Omental fat pad (tissue), 4 donors: ENCODE results near the gene LRRC75B. TPM values are rescaled to one million over a fixed set of nuclear protein-coding genes. Genes with fewer than 3 reads are reported as not detected.
A peak's percentile ranks its signal among the peaks of the same experiment; 100 is the strongest.
"Not testable (repeated sequence)": the region's sequence is repeated elsewhere in the genome, so short reads cannot be mapped to it uniquely, and the experiment has no call there.

ENCODE experiments used
- ATAC-seq: fragments of 150-250 bp; one replicate; pipeline ENCODE4 v1.9.1; 2016; ENCODE audit warnings: mild to moderate bottlenecking, moderate library complexity; ENCODE audit not compliant: low FRiP score
- DNase-seq: peaks from one replicate; pipeline ENCODE4 v3.0.0-alpha.2; 2019; ENCODE audit warnings: low spot score
- total RNA-seq, 4 donors: library from RNA; depleted of rRNA; stranded (reverse); fragments of >200 nt; gene quantifications; one replicate each; pipeline ENCODE4 v1.1.0, GENCODE V29; 2016
- TF ChIP-seq, protein P1 (sequence below), 3 donors: fragments of 450-650 bp; IDR thresholded peaks; one replicate each; pipeline ENCODE4 v1.5.1; 2016 to 2017; ENCODE audit warnings: antibody characterized with exemption in 3 of 3, mild to moderate bottlenecking in 3 of 3, moderate library complexity in 2 of 3

The LRRC75B gene, protein sequence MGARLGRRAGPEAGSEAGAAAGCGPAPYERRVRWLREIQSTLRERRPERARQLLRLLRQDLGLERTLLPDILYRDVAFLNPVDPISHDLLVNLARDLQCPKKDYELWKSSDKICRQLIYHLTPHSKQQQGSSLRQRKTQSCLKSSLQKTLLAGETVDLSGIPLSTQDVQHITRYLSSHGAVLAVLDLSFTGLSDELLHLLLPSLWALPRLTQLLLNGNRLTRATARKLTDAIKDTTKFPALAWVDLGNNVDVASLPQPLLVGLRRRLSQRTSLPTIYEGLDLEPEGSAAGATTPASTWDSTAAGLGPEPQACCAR
- 1 to 10 TPM; 4.1 to 7.0 (median 5.7) TPM for total RNA-seq

DNA sequence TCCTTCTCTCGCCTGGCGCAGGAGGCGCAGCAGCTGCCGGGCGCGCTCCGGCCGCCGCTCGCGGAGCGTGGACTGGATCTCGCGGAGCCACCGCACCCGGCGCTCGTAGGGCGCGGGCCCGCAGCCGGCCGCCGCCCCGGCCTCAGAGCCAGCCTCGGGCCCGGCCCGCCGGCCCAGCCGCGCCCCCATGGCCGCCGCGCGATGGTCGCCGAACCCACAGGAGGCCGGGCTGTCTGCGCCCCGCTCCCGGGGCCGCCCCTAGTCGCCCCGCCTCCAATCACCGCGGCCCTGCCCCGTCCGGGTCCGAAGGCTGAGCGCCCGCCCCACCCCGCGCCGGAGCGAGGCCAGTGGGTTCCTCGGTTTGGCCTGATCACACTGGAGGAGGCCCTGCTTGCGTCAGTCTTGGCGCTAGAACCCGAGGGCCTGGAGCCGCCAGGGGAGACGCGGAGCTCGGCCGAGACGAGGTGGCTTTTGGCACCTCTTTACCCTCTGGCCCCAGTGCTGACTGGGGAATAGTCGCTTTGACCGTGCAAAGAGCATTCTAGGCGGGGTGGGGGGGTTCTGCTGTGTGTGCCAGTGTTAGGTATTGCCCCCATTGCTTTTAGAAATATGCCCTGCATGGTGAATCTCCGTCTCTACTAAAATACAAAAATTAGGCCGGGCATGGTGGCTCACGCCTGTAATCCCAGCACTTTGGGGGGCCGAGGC lies at the start of gene LRRC75B:
Gene LRRC75B, minus strand, starts transcription at position 223 of the 708 bp plus-strand sequence. Its CDS starts 34 bp downstream, at position 189.
- DNase-seq, result peak; percentile 43
- TF ChIP-seq, protein P1, sequence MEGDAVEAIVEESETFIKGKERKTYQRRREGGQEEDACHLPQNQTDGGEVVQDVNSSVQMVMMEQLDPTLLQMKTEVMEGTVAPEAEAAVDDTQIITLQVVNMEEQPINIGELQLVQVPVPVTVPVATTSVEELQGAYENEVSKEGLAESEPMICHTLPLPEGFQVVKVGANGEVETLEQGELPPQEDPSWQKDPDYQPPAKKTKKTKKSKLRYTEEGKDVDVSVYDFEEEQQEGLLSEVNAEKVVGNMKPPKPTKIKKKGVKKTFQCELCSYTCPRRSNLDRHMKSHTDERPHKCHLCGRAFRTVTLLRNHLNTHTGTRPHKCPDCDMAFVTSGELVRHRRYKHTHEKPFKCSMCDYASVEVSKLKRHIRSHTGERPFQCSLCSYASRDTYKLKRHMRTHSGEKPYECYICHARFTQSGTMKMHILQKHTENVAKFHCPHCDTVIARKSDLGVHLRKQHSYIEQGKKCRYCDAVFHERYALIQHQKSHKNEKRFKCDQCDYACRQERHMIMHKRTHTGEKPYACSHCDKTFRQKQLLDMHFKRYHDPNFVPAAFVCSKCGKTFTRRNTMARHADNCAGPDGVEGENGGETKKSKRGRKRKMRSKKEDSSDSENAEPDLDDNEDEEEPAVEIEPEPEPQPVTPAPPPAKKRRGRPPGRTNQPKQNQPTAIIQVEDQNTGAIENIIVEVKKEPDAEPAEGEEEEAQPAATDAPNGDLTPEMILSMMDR (IDR thresholded peaks at IDR 0.05), result no peak
- ATAC-seq, result peak; percentile 89

DNA sequence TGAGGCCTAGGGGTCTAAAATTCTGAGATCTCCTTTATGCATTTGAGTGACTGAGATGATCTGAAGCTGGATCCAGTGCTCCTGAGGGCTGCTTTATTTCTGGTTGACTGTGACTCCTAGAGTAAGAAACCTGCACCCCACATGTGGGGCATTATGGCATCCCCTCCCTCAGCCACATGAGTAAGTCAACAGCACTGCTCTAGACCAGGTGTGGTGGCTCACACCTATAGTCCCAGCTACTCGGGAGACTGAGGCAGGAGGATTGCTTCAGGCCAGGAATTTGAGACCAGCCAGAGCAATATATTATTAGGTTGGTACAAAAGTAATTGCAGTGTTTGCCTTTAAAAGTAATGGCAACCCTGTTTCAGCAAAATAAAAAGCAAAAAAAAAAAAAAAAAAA lies 49.4 kb upstream of the LRRC75B start:
- ATAC-seq, result not testable (repeated sequence)

DNA sequence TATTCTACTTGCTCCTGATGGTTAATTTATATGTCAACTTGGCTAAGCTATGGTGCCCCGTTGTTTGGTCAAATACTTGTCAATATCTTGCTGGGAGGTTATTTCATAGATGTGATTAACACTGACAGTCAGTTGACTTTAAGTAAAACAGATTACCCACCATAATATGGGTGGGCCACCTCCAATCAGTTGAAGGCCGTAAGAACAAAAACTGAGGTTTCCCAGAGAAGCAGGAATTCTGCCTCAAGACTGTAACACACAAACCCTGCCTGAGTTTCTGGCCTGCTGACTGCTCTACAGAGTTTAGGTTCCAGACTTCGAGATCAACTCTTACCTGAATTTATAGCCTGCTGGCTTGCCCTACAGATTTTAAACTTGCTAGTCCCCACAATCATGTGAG lies 43.6 kb upstream of the LRRC75B start:
- ATAC-seq, DNase-seq: not testable (repeated sequence)

More for the DNA sequence above, 49.4 kb upstream of the LRRC75B start:
- DNase-seq, result not testable (repeated sequence)

DNA sequence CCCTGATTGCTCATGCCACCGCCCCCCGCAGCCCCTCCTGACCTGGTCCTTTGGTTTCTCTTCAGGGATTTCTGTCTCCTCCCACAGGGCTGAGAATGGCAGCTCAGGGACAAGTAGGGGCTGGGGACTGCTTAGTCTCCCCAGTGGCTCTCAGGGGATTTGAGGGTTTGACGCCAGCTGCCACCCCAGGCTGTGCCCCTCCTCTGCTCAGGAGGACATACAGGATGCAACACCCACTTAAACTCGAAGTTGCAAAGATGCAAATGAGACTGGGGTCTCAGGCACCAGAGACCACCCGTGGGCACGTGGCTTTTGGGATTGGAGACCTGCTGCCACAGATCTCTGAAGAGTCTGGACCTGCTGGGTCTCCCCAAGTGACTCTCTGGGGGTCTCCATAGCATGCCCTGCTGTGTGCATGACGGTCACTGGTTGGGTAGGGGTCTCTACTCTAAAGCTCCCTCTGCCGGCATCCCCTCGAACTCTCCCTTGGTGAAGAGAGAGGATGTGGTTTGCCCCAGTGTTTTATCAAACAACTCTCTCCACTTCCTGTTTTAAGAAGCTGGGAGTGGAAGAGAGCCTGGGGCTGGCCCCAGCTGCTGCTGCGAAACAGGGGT lies 42.0 kb upstream of the LRRC75B start:
- not testable (repeated sequence) for ATAC-seq, DNase-seq

DNA sequence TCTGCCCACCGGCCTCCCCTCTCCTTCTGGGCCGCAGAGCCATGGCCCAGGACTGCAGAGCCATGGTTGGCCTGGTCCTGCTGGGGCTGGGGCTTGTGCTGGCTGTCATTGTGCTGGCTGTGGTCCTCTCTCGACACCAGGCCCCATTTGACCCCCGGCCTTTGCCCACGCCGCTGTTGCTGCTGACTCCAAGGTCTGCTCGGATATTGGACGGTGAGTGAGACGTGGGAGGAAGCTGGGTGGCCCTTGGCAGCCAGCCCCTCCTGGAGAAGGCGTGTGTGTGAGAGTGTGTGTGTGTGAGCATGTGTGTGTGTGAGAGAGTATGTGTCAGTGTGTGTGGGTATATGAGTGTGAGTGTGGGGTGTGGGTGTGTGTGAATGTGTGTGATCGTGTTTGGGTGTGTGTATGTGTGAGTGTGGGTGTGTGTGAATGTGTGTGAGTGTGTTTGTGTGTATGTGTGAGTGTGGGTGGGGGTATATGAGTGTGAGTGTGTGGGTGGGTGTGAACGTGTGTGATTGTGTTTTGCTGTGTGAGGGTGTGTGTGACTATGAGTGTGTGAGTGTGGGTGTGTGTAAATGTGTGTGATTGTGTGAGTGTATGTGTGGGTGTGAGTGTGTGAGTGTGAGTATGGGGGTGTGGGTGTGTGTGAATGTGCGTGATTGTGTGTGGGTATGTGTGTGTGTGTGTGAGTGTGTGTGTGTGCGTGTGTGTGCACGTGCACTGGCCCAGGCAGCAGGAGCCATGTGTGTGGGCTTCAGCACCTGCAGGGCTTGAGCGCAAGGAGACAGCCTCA lies 40.6 kb upstream of the LRRC75B start:
- not testable (repeated sequence) for DNase-seq, ATAC-seq

DNA sequence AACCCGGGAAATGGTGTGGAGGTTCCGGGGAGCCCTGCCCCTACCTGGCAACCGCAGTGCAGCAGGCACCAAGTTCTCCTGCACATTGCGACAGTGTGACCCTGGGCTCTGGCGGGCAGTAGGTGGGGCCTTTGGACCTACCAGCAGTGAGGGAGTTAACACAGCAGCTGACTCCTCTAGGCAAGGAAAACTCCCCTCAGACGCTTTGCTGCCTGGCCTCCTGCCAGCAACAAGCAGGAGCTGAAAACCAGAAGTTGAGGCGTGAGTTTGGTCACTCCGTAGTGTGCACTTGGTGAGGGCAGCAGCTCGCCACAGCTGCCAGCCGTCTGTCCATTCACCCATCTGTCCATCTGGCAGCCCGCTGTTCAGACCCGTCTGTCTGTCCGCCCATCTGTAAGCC lies 39.8 kb upstream of the LRRC75B start:
- DNase-seq, ATAC-seq: not testable (repeated sequence)

DNA sequence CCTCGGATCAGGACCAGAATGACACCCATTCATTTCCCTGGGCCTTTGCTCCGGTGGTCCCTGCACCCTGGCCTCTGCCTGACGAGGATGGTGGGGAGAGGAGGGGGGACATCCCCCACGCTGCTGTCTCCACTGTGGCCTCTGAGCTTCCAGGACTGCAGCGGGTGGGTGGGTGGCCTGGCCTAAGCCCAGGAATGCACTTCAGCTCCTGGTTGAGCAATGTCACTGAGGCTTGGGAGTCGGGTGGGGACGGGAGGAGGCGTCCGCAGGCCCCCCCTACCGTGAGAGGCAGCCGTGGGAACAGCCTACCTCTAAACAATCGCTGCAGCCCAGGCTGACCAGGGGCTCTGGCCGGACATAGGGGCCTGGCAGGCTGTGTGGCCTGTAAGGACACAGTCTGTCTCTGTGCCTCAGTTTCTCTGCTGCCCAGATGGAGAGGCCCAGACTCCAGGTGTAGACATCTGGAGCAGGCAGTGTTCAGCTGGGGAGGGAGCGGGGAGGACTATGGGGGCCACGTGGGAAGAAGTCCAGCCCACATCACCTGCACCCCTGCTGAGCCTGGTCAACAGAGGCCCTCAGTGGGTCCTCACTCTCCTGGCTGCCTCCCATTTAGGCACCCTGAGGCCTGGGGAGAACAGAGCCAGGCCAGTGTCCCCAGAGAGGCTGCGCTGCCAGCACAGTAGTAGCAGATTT lies 38.7 kb upstream of the LRRC75B start:
- DNase-seq, ATAC-seq: not testable (repeated sequence)

DNA sequence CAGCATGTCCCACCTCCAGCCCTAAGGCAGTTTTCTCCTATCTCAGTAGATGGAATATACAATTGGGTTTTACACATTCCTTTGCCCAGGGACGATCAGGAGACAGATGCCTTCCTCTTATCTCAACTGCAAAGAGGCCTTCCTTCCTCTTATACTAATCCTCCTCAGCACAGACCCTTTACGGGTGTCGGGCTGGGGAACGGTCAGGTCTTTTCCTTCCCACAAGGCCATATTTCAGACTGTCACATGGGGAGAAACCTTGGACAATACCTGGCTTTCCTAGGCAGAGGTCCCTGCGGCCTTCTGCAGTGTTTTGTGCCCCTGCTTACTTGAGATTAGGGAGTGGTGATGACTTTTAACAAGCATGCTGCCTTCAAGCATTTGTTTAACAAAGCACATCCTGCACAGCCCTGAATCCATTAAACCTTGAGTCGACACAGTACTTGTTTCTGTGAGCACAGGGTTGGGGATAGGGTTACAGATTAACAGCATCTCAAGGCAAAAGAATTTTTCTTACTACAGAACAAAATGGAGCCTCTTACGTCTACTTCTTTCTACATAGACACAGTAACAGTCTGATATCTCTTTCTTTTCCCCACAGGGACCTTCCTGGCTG lies 38.0 kb upstream of the LRRC75B start:
- not testable (repeated sequence) for DNase-seq, ATAC-seq

DNA sequence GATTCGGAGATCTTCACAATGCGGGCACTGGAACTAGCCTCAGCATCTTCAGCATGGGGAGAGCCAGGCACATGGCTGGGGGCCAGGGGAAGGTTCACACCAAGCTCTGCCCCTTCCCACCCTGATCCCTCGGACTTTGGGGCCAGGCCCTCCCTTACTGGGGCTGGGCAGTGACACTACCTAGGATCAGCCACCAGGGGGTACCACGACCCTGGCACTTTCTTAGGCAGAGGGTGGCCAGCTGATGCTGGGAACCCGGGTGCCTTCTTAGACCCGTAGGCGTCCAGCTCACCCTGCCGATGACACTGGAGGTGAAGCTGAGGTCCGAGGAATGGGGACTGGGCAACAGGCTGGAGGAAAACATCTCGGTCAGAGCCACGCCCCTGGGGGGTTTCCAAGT lies 36.2 kb upstream of the LRRC75B start:
- DNase-seq, ATAC-seq: not testable (repeated sequence)

DNA sequence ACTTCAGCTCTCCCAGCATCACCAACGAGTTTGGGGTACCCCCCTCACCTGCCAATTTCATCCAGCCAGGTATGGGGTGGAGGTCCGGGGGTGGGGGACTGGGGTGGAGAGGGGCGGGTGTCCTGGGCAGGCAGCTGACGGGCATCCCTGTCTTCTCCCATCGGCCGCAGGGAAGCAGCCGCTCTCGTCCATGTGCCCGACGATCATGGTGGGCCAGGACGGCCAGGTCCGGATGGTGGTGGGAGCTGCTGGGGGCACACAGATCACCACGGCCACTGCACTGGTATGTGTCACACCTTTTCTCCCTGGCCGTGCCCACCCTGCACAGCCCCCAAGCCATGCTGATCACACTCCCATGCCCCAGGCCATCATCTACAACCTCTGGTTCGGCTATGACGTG lies 35.0 kb upstream of the LRRC75B start:
- not testable (repeated sequence) for DNase-seq

DNA sequence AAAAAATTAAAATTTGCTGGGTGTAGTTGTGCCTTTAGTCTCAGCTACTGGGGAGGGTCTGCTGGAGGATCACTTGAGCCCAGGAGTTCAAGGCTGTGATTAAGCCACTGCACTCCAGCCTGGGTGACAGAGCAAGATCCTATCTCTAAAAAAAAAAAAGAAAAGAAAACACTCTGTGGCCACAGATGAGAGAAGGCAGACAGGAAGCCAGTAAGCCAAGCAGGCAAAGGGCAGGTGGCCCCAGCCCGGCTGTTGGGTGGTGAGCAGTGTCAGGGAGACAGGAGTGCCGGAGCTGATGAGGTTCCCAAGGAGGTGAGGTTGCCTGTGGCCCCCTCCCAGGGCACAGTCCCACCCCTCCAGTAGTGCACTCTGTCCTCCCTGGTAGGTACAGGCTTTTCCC lies 29.7 kb upstream of the LRRC75B start:
- not testable (repeated sequence) for DNase-seq, ATAC-seq

More for the DNA sequence above, 35.0 kb upstream of the LRRC75B start:
- ATAC-seq, result not testable (repeated sequence)

DNA sequence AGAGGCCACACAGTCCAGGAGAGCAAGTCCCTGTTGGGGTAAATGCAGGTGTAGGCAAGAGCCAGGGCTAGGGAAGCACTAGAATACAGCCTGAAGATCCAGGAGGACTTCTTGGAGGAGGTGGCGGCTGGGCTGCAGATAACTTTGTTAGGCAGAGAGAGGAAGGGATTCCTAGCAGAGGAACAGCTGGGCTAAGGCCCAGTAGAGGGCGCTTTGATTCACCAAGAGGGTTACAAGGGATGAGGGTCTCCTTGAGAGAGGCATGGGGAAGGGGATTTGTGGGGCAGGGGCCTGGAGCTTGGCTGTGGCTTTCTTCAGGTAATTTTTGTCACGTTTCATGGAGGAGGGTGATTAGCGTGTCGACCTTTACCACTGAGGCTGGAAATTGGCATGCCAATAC lies 28.4 kb upstream of the LRRC75B start:
- DNase-seq, ATAC-seq: not testable (repeated sequence)

DNA sequence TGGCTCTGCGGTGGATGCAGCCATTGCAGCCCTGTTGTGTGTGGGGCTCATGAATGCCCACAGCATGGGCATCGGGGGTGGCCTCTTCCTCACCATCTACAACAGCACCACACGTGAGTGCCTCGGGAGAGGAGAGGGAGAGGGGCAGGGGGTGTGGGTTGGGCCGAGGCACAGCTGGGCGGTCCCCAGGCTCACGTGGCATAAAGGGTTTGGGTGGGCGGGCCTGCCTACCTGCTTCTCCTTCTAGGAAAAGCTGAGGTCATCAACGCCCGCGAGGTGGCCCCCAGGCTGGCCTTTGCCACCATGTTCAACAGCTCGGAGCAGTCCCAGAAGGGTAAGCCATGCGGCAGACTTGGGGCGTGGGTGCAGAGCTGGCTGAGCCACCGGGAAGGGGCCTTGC lies 21.9 kb upstream of the LRRC75B start:
- not testable (repeated sequence) for DNase-seq, ATAC-seq

DNA sequence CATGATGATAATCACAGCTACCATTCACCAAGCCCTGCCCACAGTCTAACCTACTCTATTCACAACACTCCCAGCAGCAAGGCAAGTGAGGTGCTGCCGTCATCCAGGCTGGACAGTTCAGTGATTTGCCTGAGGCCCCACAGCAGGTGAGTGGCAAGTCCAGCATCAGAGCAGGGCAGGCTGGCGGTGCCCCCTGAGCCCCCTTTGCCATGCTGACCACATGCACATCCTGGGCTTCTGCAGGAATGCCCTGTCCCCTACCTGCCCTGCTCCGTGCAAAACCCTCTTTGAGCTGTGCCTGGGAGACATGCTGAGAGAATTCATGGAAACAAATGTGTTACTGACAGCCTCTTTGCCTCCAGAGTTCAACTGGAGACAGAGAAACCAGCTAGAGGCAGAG lies 17.0 kb upstream of the LRRC75B start:
- ATAC-seq, result not testable (repeated sequence)

DNA sequence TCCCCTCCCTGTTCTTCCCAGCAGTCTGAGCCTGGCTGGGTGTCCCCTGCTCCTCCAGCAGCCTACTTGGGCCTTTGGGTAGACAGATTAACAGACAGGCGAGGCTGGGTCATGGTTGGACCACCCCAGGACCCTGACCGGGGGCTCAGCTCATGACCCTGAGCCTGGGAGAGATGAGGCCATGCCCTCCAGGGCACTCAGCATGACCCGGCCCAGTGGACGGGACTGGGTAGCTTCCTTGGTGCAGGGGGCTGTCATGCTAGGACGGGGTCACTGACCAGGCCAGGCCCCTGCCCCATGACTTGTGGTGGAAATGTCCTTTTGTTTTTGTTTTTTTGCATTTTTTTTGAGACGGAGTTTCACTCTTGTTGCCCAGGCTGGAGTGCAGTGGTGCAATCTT lies 15.5 kb upstream of the LRRC75B start:
- DNase-seq, ATAC-seq: not testable (repeated sequence)

More for the DNA sequence above, 17.0 kb upstream of the LRRC75B start:
- not testable (repeated sequence) for DNase-seq

DNA sequence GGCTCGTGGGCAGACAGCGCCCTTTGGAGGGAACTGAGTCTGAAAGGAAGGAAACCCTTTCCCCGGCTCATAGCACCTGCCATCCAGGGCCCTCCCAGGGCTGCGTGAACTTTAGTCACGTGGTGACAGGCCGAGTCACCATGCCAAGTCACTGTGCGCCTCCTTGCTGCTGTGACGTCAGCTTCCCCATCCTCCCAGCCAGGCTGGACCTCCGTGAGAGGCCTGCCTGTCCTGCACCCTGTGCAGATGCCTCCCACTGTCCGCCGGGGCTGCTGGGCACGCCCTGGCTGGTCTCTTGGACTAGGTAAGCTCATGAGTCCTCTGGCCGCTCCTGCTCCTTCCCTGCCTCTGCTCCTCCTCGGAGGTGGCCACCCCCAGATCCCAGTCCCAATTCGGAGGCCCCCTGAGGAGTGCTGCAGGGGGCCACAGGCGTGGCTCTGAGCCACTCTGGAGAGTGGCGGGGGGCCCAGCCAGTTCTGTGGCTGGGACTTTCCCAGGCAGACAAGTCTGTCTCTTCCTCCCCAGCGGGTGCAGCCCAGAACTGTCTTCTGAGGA lies 14.6 kb upstream of the LRRC75B start:
- DNase-seq, ATAC-seq: not testable (repeated sequence)
